AG08396 (cell line): ENCODE data around the gene PHYHD1.
"Not testable (repeated sequence)": the region's sequence is repeated elsewhere in the genome, so short reads cannot be mapped to it uniquely, and the experiment has no call there.

ENCODE experiments used
- DNase-seq: peaks from one replicate; pipeline ENCODE4 v3.0.0; 2012; ENCODE audit warnings: low spot score, mixed read lengths

Gene PHYHD1

GRCh38 chr9:128921881-128922763 is 1.3 kb downstream of the PHYHD1 start:
- DNase-seq, result peak; percentile 79

GRCh38 chr9:128923493-128923883 is 2.7 kb downstream of the PHYHD1 start:
- DNase-seq, result no peak

GRCh38 chr9:128927731-128928411 is 7.1 kb downstream of the PHYHD1 start:
- peak; percentile 65 for DNase-seq

GRCh38 chr9:128928624-128929023 is 7.8 kb downstream of the PHYHD1 start:
- no peak for DNase-seq

DNA sequence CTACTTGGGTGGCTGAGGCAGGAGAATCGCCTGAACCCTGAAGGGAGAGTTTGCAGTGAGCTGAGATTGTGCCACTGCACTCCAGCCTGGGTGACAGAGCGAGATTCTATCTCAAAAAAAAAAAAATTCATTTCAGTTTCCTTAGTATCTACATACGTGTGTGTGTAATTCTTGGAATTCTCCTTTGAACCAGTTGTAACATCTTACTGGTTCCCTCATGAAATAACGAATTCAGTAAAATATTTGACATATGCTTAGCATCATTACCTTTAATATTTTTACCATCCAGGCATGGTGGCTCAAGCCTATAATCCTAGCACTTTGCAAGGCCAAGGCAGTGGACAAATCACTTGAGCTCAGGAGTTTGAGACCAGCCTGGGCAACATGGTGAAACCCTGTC is 8.8 kb downstream of the PHYHD1 start:
- no peak for DNase-seq

GRCh38 chr9:128933731-128934130 is 12.9 kb downstream of the PHYHD1 start:
- DNase-seq, result no peak

- DNase-seq, result no peak
Observed at GRCh38 chr9:128936171-128936865, 15.5 kb downstream of the PHYHD1 start.

DNA sequence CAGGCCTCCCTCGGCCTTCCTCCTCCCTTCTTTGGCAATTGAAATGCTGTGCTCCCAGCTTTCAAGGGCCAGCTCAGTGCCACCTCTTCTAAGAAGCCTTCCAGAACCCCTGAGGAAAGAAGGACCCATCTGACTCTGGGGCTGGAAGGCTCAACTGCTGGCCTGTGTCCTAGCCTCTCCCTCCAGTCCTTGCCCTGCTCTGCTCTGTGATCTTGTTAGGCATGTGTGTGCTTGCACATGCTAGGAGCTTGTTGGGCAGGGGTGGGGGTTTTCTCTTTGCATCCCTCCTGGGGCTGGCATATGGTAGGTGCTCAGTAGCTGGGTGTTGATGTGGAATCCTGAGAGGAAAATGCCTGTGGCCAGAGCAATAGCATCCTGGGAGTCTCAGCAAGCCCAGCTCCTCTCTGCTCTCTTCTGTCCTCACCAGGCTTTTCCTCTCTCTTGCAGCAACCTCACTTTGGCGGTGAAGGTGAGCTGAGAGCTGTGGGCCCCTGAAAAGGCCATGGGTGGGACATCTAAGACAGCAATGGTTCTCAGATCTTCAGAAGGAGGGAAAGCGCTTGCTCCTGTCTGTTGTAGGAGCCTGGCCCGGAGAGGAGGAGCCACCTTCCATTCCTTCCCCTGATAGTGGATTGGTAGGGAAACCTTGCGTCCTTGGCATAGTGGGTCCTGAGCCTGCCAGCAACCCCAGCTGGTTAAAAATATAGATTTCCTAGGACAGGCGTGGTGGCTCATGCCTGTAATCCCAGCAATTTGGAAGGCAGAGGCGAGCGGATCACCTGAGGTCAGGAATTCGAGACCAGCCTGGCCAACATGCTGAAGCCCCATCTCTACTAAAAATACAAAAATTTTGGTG is 16.8 kb downstream of the PHYHD1 start:
- DNase-seq, result no peak

- no peak for DNase-seq
Observed at GRCh38 chr9:128940271-128940921, 19.6 kb downstream of the PHYHD1 start.

DNA sequence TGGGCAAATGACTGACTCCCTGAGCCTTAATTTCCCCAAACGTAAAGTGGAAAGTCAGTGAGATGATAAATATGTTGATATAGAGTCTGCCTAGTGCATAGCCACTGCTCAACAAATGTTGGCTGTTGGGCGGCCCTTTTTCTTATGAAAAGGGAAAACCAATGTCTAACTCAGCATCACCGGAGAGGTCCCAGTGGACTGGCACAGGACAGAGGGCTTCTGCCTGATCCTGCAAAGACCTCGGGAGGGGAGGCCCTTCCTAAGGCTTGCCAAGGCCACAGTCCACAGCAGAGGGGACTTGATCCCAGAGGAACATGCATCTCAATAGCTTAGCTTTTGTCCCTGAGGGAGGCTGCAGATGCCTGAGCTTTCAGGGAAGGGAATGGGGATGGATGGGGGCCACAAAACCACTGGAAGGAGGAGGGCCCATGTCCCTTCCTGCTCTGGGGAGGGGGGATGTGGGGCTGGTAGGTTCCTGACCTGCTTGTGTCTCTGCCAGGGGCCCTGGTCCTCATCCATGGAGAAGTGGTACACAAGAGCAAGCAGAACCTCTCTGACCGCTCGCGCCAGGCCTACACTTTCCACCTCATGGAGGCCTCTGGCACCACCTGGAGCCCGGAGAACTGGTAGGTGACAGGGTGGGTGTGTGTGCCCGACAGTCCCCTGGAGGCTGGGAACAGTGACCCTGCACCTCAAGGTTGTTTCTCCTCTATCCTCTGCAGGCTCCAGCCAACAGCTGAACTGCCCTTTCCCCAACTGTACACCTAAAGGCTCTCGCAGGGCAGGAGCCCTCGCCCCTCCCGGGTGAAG is 20.4 kb downstream of the PHYHD1 start:
- DNase-seq, result no peak

GRCh38 chr9:128943832-128944620 is 23.2 kb downstream of the PHYHD1 start:
- no peak for DNase-seq

- DNase-seq, result not testable (repeated sequence)
Observed at GRCh38 chr9:128944966-128945365, 24.2 kb downstream of the PHYHD1 start.

GRCh38 chr9:128945798-128946501 is 25.2 kb downstream of the PHYHD1 start:
- DNase-seq, result no peak

GRCh38 chr9:128946571-128947276 is 25.9 kb downstream of the PHYHD1 start:
- peak; percentile 58 for DNase-seq

- DNase-seq, result no peak
Observed at GRCh38 chr9:128947277-128947526, 26.4 kb downstream of the PHYHD1 start.

DNA sequence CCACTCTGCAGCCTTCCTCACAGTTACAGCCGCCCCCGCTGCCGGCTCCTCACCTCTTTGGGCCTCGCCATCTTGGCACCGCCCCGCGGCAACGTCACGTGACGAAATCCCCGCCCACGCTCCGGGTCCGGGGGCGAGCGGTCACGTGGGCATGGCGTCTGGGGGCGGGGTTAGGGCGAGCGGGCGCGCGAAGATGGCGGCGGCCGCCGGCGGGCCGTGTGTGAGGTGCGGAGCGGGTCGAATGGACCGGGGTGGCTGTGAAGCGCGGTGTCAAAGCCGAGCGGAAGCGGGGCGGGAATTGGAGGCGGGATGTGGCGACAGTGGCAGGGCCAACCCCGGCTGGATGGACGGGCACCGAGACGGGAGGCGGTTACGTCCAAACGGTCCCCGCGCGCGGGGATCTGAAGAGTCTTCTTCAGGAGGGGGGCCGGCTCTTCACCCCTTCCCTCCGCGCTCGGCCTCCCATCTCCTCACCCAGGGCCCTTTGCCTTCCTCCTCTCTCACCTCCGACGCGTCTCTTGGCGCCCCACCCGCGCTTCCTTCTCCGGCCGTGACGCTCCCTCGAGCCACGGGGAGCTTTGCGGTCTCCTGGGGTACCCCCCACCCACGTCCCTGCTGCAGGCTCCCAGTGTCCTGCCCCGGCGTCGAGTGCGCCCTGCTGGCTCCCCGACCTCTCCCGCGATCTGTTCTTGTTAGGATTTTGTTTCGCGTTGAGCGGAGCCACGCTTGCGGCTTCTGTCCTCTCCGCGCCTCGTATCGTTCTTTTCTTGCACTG is 26.9 kb downstream of the PHYHD1 start, which contains the start of the genes DOLK and NUP188:
Gene DOLK (minus strand): TSS at position 77 of the 775 bp plus-strand sequence. CDS start 300 bp downstream, outside the sequence.
Gene NUP188 (plus strand): TSS at position 173 of the 775 bp plus-strand sequence. CDS start 21 bp downstream, at position 194.
- peak; percentile 100 for DNase-seq

DNA sequence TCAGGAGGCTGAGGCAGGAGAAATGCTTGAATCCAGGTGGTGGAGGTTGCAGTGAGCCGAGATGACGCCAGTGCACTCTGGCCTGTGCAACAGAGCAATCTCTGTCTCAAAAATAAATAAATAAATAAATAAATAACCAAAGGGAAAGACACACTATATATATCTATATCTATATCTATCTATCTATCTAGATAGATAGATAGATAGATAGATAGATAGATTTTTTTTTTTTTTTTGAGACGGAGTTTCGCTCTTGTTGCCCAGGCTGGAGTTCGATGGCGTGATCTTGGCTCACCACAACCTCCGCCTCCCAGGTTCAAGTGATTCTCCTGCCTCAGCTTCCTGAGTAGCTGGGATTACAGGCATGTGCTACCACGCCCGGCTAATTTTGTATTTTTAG is 40.6 kb downstream of the PHYHD1 start:
- DNase-seq, result not testable (repeated sequence)
